GM12892 (cell line): ENCODE data around the gene FAM107B.

Experiments
- POLR2A ChIP-seq: IDR thresholded peaks from 2 replicates; pipeline ENCODE4 v1.6.1; 2011; ENCODE audit warnings: low read depth, low read length, control low read depth
- POLR2AphosphoS5 ChIP-seq: IDR thresholded peaks from 2 replicates; pipeline ENCODE4 v1.6.1; 2011; ENCODE audit warnings: low read depth, low read length, control low read depth
- TAF1 ChIP-seq: IDR thresholded peaks from 2 replicates; pipeline ENCODE4 v1.6.1; 2011; ENCODE audit warnings: low read depth, mild to moderate bottlenecking, control low read depth, low read length, borderline replicate concordance

GRCh38 chr10:14822879-14823755 is 48.4 kb upstream of the FAM107B start:
- TF ChIP-seq POLR2A: no peak
- no peak for TF ChIP-seq POLR2AphosphoS5
- TF ChIP-seq TAF1: no peak
